NAMALWA (cell line): ENCODE data around the gene LYZL2.
"Not testable (repeated sequence)": the region's sequence is repeated elsewhere in the genome, so short reads cannot be mapped to it uniquely, and the experiment has no call there.

Experiments
- DNase-seq: peaks from one replicate; pipeline ENCODE4 v3.0.0-alpha.2; 2015; ENCODE audit warnings: low spot score

LYZL2 gene

DNA sequence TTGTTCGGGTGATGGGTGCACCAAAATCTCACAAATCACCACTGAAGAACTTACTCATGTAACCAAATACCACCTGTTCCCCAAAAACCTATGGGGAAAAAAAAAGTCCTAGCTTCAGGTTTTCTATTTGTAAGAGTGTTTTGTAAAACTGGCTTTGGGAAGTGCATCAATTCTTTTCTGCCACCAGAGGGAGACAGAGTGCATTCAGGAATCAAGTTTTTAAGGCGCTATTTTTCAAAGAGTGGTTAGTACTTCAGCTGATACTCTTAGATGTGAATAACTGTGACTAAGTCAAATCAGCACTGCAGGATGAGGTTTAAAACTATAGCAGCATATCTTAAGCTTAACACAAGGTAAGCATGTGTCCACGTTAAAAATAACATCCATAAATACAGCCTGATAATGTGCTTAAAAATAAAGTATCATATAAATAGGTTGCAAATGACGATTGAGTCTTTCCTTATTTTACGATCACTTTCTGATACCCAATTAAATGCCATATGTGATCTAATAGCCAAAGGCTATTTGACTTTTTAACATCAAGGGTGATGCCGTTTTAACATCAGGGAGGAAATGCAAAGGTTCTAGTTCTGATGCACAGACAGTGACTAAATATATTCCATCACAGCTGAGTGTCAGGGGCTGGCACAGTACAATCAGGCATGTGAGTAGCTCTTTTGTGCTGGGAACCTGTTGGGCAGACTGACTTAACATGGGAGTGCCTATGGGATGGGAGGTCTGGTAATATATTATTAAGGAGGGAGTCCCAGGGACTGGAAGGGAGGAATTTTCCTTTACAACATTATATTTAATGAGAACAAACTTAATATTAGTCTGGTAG is 10.6 kb upstream of the LYZL2 start:
- DNase-seq = peak; percentile 69

DNA sequence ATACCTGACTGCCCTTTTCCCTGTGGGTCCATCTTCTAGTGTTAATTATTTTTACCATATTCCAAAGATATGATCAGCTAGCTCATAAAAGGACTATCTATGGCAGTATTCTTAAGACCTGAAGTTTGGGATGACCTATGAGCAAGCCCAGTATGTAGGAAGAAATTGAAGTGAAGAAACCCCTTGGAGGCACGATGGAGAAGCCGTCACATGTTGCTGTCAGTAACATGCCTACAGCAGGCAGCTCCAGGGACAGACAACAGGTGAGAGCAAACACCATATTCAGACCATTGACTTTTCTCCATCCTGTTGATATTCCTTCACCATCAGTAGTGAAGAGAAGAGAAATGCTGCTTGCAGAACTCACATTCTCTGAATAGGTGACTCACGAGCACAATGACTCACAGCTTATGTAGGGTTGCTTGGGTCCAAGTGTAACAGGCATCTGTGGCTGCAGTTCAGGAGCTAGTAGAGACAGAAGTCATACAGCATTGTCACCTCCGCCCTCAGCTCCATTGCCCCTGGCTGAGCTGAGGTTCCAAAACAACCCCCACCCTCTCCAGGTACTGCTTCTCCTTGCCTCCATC is 8.4 kb upstream of the LYZL2 start:
- DNase-seq = no peak

DNA sequence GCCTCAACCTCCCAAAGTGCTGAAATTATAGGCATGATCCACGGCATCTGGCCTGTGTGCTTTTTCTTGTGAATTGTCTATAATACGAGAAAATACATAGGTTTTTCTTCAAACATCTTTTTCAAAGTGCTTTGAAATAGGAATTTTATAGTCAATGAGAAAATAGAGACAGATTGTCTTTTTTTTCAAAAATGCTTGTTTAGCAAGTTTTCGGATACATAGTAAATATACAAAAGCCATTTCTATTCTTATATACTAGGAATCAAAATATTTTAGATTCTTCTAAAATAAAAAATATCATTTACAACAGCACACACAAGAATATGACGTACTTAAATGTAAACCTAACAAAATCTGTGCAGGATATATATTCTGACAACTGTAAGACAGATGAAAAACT is 1.6 kb upstream of the LYZL2 start:
- no peak for DNase-seq

DNA sequence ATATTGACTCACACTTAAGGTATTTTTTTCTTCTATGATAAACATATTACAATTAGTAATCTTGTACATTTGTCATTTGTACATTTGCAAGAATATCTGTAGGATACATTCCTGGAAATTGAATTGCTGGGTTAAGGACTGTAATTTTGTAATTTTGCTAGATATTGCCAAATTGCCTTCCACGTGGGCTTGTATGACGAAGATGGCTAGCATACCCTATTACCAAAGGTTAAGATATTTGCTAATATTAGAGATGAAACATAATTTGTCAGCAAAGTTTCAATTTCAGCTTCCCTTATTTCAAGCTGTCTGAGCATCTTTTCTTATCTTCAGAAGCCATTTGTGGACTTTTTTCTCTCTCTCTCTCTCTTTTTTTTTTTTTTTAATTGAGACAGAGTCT is 1.0 kb upstream of the LYZL2 start:
- DNase-seq = no peak

DNA sequence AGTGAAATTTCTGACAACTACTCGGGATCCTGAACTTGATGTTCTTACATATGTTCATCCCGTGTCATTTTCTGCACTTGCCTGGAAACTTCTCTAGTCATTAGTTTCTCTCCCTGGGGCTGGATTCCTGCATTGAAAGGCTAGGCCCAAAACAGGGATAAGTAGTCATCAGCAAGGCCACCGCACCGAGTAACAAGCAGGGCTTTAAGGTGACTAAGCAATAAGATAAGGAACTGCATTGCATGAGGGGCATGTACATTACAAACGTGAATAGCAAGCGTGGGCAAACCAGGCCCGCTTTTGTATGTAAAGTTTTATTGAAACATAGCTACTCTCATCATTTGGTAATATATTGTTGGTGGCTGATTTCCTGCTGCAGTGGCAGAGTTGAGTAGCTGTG is 977 bp downstream of the LYZL2 start:
- DNase-seq = not testable (repeated sequence)

DNA sequence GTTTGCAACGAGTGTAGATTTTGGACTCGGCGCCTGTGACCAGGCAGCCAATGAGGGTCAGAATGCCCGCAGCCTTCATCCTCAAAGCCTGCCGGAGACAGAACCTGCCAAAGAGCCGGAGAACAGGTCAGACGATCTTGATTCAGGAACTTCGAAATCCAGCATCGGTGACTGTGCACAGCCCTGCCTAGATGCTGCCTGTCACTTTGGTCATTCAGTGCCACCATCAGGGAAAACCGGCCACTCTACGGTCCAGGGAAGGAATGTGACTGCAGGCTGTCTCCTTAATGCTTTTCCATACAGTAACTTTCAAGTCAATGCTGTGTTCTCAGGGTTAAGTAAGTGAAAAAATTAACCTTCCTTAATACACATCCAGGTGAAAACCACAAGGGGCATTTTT is 2.7 kb downstream of the LYZL2 start:
- DNase-seq = not testable (repeated sequence)

DNA sequence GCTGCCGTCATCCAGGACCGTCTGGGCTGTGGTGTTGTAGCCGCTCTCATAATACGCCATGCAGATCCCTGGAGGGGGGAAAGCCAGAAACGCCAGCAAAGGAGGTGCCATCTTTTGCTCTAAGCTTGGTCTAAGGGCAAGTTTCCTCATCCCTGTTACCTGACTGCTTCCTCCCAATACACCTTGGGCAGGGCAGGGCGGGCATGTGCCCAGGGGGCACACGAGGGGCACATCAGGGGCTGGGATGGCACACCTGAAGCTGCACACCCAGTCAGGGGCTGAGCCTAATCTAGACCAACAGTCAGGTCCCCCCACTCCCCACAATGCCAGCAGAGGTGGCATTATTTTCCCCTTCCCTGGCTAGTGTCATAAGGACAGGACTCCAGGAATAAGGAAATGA is 3.4 kb downstream of the LYZL2 start:
- DNase-seq = not testable (repeated sequence)

DNA sequence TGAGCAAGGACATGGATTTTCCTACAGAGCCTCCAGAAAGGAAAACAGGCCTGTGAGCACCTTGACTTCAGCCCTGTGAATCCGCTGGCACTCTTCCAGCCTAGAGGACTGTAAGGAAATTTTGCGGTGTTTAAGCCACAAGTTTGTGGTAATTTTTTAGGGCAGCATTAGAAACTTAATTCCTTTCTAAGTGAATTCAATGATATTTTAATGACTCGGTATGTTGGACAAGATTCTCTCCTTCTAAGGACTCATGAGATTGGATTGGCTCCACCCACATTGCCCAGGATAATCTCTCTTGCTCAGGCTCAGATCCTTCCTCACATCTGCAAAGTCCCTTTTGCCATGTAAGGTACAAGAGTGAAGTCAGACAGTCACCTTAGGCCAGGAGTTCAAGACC is 4.5 kb downstream of the LYZL2 start:
- DNase-seq = no peak

DNA sequence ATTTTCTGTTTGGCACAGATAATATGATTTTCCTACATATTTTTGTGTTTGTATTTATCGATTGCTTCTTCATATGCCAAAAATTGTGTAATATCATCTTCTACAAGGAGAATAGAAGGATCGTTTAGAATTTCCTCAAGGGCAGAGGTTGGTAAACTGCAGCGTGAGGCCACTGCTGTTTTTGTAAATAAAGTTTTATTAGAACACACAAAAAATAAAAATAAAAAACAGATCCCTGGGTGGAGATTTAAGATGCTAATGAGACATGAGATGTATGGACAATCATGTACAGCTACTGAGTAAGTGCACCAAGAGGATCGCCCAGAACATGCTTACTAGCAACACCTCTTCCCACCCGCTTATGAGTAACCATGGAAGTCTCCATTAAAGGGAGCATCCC is 9.6 kb downstream of the LYZL2 start:
- DNase-seq = no peak

DNA sequence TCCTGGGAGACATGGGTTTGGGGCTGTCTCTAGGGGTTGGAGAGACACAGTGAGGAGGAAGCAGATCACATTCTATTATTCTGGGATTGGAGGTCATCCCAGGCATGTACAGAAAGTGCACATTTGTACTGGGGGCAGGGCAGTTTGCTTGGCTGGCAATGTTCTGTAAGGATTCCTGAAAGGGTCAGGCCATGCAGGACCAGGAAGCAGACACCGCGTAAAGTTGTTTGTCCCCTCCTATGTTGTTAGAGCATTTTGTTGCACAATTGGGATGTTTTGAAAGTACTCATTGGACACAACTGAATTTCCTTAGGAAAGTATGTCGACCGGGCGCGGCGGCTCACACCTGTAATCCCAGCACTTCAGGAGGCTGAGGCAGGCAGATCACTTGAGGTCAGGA is 12.5 kb downstream of the LYZL2 start:
- DNase-seq = no peak

DNA sequence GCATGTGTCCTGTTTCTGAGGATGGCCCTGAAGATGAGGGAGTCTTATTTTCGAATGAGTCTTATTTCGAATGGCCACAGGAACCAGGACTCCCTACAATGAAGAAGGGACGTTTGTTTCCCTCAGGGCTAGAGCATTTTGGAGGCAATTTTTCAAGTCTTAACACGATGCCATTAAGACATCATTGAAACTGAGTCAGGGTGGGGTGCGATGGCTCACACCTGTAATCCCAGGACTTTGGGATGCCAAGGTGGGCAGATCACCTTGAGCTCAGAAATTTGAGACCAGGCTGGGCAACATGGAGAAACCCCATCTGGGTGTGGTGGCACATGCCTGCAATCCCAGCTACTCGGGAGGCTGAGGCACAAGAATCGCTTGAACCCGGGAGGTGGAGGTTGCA is 18.5 kb downstream of the LYZL2 start:
- not testable (repeated sequence) for DNase-seq

DNA sequence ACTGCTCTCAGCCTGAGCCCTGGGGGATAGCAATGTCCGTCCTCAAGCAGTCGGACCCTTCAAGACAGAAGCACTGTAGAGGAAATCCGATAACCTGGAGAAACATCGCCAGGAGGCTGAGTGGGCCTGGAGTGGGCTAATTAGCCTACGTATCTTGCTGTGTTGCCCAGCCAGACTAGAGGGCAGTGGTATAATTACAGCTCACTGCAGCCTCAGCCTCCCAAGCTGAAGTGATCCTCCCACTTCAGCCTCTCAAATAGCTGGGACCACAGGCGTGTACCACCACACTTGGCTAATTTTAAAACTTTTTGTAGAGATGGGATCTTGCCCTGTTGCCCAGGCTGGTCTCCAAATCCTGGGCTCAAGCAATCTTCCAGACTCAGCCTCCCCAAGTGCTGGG is 21.7 kb downstream of the LYZL2 start:
- no peak for DNase-seq

DNA sequence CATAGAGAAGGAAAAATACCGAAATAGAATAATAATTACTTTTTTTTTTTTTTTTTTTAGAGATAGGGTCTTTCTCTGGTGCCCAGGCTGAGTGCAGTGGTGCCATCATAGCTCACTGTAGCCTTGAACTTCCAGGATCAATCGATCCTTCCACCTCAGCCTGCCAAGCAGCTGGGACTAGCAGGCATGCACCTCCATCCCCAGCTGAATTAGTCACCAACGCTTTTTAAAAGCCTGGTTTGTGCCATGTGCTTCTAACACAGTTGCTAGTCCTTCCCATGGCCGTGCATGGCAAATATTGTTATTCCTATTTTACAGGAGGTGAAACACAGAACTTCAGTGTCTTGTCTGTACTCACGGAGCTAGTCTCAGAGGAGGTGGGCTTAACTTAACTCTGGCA is 23.2 kb downstream of the LYZL2 start:
- DNase-seq = no peak

DNA sequence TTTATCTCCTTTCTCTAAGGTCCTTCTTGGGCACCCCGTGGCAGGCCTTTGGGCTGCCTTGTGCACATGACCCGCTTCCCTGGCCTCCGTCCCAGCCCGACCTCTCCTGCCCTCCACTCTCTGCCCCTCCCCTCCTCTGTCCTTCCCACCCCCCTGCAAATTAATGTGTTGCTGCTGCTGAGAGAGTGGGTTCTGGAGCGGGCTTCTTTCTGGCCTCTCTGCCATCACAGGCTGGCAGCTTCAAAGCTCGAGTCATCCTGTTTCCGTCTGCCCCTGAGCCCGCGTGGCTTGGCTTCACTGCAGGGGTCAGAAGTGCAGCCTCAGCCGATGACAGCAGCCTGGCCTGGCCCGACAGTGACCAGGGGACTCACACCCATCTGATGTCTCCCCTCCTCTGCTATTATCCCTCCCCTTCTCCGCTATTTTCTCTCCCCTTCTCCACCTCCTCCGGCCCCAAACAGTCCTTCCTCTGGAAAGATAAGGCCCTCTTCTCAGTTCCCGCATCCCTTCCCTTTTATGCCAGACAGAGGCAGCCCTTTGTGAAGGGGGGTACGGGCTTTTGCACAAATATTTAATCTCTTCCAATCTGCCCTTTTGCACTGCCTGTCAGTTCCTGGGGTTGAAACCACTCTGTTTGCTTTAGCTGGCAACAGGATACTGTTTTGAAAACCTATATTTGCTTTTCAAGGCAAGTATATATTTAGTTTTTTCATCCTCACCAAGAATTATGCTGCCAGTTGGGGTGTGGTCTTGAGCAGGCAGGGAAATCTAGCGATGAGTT is 24.0 kb downstream of the LYZL2 start:
- DNase-seq = not testable (repeated sequence)

DNA sequence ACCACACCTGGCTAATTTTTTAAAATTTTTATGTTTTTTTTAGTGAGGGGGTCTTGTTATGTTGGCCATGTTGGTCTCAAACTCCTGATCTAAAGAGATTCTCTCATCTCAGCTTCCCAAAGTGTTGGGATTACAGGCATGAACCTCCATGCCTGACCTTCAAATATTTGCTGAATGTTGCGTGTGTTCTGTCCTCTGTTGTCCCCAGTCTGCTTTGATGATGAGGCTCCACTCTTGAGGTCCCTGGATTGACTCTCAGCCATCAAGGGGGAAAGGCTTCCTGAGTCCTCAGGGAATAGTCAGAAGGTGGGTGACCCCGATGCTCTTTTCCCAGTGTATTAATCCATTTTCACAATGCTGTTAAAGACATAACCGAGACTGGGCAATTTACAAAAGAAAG is 26.0 kb downstream of the LYZL2 start:
- no peak for DNase-seq

DNA sequence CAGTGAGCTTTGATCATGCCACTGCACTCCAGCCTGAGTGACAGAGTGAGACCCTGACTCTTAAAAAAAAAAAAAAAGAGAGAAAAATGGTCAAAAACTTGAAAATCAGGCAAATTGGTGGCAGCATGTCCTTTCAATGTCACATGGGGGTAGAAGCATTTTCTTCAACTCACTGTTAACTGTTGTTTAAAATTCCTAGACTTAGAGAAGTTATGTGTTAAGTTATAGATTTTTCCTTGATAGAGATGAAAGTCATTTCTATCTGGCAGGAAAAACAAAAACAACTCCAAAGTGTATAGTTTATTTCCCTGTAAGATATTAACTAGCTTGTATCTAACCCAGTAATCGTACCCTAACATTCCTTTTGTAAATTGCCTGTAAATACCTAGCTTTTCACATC is 26.8 kb downstream of the LYZL2 start:
- DNase-seq = no peak

DNA sequence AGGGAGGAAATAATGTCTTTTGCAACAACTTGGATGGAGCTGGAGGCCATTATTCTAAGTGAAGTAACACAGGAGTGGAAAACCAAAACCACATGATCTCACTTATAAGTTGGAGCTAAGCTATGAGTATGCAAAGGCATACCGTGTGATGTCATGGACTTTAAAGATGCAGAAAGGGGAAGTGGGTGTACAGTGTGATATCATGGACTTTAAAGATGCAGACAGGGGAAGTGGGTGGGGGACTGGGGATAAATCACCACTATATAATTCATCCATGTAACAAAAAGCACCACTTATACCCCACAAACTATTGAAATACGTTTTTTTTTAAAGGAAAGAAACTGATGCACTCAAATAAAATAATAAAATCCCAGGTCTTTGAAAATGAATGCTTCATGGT is 29.5 kb downstream of the LYZL2 start:
- DNase-seq = peak; percentile 54

DNA sequence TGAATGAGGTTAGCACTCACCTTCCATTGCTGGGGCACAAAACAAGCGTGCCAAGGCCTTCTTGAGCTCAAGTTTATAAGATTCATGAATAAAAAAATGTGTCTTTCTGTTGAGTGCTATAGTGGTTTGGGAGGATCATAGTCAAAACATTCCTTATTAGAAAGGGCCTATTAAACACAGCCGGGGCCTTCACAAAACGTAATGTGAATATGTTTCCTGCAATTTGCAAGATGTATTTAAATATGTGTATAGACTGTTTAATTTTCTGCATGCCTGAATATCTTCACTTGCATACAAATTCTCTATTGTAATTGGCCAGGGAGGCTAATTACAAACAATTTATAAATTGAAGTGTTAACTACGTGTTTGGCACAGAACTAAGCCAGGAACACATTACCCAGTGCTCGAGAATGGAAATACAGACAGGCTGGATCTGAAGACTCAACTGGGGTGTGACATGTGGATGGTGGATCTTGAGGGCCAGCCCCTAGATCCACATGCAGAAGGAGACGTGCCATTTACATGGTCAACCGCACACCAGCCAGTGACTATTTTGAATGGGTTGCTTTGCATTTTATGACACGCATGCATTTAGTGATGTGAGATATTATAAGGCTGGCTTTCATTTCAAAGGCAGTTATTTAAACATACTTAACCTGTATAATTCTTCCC is 31.3 kb downstream of the LYZL2 start:
- no peak for DNase-seq

DNA sequence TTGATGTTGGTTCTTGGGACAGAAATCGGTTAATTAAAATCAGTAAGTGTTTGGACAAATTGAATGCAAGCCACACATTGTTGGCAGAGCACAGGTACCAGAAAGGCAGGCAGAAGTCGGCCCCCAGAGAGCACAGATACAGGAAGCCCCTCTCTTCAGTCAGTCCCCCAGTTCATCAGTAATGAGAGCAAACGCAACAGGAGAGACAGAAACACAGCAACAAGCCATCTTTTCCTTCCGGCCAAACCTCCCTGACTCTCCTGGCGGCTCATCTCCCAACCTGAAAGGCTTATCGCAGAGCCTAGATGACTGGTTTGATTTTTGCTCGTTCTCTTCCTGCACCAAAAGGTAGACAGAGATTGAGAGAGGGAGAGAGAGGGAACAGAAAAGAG is 32.1 kb downstream of the LYZL2 start:
- DNase-seq = not testable (repeated sequence)

DNA sequence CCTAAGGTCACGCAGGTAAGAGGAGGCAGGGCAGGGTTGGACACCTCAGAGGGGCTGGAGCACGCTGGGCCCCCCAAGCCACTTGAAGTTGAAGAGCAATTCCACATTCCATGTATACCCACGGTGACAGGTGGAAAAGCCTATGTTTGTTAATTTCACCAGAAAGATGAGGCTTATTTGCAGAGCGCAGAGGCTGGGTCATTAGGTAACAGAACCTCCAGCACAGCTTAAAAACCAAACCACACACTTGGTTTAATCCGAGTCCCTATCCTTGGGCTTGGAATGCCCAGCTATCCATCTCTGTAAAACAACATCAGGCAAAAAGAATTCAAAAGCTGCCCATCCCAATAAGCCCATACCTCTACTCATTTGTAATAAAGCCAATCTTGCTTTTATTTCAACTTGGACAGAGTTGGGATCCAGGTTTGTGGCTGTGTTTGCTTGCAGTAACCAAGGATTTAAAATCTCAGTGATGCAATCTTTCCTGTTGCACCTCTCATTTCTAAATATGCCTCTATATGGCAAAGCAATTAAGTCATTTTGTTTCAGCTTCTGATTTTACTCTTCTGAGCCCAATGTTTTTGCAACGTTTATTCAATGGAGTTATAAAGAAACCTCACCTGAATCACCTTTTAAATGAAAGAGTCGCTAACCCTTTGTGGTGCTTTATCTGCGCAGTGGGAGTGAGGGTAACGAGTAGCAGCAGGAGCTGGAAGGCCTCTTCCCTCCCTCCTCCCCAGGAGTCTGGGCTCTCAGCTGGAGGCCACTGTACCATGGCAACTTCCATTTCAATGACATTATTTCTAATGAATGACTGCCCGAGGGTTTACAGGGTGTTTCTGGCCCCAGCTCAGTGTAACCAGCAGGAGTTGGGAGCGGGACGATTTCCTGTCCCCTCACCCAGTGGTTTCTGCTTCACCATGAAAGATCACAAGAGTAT is 32.8 kb downstream of the LYZL2 start:
- DNase-seq = not testable (repeated sequence)

DNA sequence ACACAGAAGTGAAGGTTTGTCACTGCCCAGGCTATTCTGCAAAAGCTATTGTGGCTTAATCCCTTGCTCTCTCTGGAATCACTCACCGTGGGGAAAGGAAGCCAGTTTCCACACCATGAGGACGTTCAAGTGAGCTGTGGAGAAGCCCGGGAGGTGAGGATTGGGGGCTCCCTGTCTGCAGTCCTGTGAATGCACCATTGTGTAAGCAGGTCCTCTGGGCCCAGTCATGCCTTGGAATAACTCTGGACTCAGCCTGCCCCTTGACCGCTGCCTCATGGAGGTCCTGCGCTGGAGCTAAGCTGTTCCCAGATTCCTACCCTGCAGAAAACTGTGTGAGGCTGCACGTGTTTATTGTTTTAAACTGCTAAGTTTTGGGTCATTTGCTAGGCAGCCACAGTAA is 33.5 kb downstream of the LYZL2 start:
- no peak for DNase-seq
